SKM-1 (cell line): ENCODE measurements around the gene EVA1A.

Source experiments
- DNase-seq: peaks from one replicate; lab custom pipeline; 2025; ENCODE audit not compliant: unreplicated experiment; lab: John Stamatoyannopoulos, UW

EVA1A gene

GRCh38 chr2:75563591-75563990 is 2.9 kb upstream of the EVA1A start:
- no peak for DNase-seq

- DNase-seq, result no peak
Observed at GRCh38 chr2:75562513-75562864, 1.8 kb upstream of the EVA1A start.

GRCh38 chr2:75561566-75562512 is 1.1 kb upstream of the EVA1A start:
- no peak for DNase-seq

- no peak for DNase-seq
Observed at GRCh38 chr2:75560022-75560767, 544 bp downstream of the EVA1A start.

- DNase-seq, result no peak
Observed at GRCh38 chr2:75559680-75560021, 1.1 kb downstream of the EVA1A start.

- no peak for DNase-seq
Observed at GRCh38 chr2:75558786-75559679, 1.7 kb downstream of the EVA1A start.

GRCh38 chr2:75558136-75558535 is 2.6 kb downstream of the EVA1A start:
- no peak for DNase-seq

- no peak for DNase-seq
Observed at GRCh38 chr2:75557474-75558133, 3.1 kb downstream of the EVA1A start.

GRCh38 chr2:75556679-75557366 is 3.9 kb downstream of the EVA1A start:
- DNase-seq, result no peak

GRCh38 chr2:75555701-75556100 is 5.0 kb downstream of the EVA1A start:
- no peak for DNase-seq

GRCh38 chr2:75553935-75554531 is 6.7 kb downstream of the EVA1A start:
- no peak for DNase-seq

- DNase-seq, result no peak
Observed at GRCh38 chr2:75552222-75552621, 8.5 kb downstream of the EVA1A start.

- no peak for DNase-seq
Observed at GRCh38 chr2:75551434-75551833, 9.3 kb downstream of the EVA1A start.

- DNase-seq, result no peak
Observed at GRCh38 chr2:75549401-75550253, 11.1 kb downstream of the EVA1A start.

GRCh38 chr2:75548036-75548573 is 12.6 kb downstream of the EVA1A start:
- DNase-seq, result no peak

- no peak for DNase-seq
Observed at GRCh38 chr2:75547345-75548035, 13.2 kb downstream of the EVA1A start.

- DNase-seq, result no peak
Observed at GRCh38 chr2:75545922-75546321, 14.8 kb downstream of the EVA1A start.

GRCh38 chr2:75545387-75545786 is 15.4 kb downstream of the EVA1A start:
- DNase-seq, result no peak
